ENCODE results near the gene CDH13. TPM values are rescaled to one million over a fixed set of nuclear protein-coding genes. Genes with fewer than 3 reads are reported as not detected.

CDH13 gene
- polyA plus RNA-seq, 1 donor, result 49.6 TPM

DNA sequence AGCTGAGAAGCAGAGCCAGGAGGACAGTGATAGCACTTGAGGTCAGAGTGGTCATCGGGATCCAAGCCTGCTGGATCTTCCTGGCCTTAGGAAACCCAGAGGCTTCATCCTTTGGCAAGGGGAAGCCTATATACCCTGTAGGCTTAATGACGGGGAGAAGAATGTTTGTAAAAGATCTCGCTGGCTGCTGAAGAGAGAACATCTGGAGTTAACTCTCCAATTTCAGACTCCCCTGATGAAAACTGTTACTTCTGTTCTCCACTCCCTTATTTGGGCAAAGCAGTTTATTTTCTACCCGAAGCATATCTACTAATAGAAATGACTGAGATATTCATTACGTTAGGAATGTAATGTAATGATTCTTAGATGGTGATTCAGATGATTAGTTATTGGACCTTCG is 487.0 kb downstream of the CDH13 start:
- DNase-seq (ENCODE audit: low read depth), result no peak

DNA sequence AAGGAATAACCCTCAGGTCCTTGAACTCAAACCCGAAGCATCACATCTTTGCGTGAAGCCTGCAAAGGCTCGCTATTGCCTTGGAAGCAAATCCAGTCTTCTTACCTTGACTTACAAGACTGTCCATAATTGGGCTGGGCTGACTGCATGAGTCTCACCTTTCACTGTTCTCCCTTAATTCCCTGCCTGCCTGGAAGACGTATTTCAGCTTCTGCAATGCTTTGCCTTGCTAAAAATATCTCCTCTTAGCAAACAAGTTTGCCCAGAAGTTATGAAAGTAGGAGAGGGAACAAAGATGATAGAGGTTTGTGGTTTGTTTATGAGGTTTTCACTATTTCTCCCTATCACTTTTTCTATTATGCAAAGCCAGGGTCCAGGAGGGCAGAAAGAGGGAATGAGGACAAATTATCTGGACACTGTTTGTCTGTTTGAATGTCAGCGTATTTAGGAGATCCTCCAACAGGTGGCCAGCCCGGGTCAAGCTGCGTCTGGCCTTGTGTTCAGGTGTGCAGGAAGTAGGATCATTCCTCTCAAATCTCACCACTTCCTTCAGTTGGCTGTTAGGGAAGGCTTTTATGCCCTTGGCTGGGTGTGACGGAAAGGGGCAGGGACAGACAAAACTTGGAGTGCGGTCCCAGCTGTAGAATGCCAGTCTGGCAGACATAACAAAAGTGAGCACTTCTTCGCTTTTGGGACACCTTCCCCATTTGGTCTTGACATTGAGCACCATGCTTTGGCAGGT is 488.9 kb downstream of the CDH13 start:
- no peak for DNase-seq (ENCODE audit: low read depth)

DNA sequence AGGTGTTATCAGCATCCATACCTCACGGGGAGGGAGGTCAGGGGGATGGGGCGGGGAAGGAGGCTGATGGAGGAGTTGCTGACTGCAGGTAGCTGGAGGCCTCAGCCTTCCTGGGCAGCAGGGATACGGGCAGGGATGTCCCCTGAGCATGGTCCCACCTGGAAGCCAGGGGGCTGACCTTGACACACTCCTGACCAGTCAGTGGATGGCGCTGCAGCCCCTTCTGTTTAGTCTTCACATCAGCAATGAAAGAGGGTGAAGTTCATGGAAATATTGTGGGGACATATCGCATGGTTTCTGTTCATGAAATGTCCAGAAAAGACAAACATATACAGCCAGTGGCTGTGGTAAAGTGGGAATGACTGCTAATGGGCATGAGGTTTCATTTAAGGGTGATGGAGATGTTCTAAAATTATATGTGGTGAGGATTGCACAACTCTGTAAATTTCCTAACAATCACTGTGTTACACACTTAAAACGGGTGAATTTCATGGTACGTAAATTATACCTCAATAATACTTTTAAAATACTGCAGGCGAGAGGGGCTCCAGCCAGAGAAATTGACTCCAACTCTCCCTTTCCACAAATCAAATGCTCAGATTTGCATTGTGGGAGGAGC is 489.6 kb downstream of the CDH13 start:
- DNase-seq (ENCODE audit: low read depth), result no peak

DNA sequence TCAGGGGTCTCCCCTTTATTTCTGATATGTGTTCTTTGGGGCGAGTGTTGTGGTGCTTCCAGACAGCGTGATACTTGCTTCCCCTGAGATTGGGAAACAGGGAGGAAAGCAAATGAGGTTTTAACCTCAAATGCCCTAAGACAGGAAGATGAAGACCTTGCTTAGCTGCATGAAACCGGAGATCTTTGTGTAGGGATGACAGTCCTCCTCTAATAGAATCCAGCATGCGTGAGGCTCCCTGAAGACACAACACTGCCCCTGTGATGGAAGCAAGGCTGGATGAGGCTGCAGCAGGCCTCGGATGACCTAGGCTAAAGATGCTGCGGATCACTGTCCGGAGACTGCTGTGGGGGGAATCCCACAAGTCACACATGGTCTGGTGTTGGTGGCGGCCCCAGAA is 491.0 kb downstream of the CDH13 start:
- no peak for DNase-seq (ENCODE audit: low read depth)

DNA sequence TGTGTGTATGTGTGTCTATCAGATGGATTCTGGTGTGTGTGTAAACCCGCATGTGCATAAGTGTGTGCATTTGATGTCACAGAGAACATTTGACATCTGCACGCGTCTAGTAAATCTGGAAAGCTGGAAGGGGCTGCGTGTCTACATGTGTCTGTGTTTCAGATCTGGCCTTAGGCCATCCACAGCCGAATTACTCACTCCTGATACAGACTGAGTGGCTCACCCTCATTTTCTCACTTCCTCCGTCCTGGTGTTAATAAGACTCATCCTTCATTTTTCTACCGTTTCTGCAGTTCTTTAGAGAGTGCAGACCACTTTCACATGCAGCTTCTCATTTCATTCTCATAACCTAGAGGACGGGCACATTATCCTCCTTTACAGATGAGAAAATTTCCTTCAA is 491.6 kb downstream of the CDH13 start:
- no peak for DNase-seq (ENCODE audit: low read depth)

DNA sequence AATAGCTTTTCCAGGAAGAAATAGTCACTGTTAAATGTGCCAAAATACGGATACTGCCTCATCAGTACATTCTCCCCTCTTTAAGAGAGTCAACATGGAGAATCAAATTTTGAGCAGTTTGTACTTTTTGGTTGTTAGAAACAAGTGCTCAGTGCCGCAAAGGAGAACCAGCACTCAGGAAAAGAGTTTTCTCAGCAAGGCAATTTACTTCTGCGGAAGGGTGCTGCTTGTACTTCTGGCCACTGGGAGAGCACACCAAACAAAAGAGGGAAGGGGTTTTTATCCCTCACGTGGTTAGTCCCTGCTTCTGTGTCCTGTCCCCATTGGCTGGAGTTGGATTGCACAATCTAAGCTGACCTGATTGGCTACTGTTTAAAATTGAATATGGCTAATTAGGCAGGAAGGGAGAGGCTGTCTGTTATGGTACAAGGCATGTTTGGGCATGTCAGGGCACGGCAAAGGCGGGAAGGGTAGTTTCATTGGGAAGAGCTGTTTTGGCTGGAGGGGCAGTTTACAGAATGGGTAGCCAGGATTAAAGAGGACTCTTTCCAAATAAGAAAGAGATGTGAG is 499.3 kb downstream of the CDH13 start:
- no peak for DNase-seq (ENCODE audit: low read depth)

DNA sequence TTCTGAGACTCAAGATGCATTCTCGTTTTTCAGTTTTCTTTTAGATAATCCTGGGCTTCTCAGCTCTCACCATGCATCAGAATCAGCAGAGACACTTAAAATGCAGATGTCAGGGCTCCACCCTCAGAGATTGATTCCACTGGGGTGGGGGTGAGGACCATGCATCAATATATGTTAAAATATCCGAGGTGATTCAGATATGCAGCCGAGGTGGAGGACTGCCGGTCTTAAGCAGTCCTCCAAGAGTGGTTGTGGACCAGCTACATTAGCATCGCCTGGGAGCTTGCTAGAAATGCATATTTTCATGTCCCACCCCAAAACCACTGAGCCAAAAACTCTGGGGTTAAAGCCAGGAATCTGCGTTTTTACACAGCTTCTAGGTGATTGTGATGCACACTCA is 501.3 kb downstream of the CDH13 start:
- no peak for DNase-seq (ENCODE audit: low read depth)

DNA sequence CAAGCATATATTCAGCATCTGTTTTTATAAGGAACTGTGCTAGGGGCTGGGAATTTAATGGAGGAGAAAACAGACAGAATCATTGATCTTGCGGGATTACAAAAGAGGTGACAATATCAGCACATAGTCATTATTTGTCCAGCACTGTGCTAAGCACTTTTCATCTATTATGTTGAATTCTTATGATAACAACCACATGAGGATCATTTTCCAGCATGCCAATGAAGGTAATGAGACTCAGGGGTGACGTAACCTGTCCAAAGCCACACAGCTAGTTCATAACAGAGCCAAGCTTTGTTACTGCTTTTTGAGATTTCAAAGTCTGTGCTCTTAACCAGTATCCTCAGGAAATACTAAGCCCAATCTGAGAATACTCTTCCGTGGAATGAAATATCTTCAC is 503.3 kb downstream of the CDH13 start:
- DNase-seq (ENCODE audit: low read depth), result no peak

DNA sequence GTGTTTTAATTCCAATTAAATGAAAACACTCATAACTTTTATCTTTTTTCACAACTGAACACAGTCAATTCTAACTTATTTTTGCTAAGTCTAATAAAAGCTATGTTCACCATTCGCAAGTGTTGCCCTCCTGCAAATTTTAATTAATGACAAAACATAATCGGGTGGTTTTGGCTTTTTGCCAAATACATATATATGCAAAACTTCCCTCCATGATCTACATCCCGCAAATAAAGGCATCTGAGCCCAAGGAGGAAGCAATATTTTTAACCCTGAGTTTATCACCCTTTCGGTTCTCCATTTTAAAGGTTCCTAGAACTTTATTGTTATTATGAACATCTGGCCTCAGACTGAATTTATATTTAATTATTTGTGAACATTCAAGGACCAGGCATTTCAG is 507.9 kb downstream of the CDH13 start:
- DNase-seq (ENCODE audit: low read depth), result no peak

DNA sequence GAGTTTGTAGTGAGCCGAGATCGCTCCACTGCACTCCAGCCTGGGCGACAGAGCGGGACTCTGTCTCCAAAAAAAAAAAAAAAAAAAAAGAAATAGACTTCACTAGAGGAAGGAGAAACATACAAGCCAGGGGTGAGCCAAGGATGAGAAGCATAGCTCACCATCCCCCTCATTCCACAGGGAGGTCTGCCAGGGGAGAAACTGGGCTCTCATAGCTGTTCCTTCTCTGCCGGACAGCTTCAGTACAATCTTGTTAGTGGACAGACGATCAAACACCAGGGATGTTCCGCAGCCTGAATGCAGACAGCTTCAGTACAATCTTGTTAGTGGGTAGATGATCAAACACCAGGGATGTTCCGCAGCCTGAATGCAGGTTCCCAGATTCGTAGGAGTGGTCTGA is 509.6 kb downstream of the CDH13 start:
- DNase-seq (ENCODE audit: low read depth), result no peak

DNA sequence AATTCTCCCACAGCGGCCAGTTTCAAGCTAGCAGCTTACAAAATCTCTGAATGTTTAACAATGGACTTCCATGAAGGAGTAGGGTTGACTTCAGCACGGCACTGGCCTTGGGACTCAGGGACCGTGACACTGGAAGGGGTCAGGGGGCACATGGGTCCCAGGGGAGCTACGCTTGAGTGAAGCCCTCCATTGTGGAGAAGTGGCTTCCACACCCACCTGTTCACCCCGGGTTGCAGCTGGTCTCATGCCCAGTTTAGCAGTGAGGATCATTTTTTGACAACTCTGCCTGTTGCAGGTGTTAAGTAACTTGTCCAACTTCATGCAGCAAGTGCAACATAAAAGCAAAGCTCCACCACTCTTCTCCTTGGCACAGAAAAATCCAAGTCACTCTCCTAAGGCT is 510.2 kb downstream of the CDH13 start:
- no peak for DNase-seq (ENCODE audit: low read depth)

DNA sequence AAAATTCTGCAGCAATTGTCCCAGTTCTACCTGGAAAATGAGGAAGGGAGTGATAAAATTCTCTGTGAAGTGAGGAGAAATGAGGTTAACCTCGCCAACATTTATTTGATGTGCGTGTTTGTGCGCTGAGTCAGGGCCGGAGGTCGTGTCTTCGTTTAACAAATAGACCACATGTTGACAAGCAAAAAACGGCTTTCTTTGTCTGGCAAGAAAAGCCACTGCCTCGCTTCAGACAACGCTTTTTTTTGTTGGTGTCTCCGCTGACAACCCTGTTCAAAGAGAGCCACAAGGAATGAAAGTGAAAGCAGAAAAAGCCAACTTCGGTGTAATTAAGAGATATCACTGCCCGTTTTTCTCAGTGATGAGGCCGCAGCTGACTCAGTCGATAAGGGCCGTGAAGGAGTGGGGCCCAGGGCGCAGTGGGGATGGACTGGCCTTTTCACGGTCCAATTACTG is 510.6 kb downstream of the CDH13 start:
- no peak for DNase-seq (ENCODE audit: low read depth)

DNA sequence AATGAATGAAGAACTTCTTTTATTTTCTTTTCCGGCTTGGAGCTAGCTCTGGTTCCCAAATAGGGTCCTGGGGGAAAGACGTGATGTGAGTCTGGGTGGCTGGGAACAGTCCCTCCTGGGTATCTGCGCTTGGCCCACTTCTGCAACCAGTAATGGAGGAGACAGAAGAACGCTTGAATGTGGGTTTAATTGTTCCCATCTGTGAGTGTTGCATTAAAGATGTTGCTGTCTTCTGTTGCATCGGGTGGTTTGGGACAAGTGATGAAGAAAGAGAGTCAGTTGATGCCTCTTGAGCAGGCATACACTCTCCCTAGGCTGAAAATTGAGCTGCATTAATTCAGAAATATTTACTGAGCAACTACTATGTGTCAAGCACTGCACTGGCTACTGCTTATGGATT is 511.1 kb downstream of the CDH13 start:
- DNase-seq (ENCODE audit: low read depth), result no peak

DNA sequence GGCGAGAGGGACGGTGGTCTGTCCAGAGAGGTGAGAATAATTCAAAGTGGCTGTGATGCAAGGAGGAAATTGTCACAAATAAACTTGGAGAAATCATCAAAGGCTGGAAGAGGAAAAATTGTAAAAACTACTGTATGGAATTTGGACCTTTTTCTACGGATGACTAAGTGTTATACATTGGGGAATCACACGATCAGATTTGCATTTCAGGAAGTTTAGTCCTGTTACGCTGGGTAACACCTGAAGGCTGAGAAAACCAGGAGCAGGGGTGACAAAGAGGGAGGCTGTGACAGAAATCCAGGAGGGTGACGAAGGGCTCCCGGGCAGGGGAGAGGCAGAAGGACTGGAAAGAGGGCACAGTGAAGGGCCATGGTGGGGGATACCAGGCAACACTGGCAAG is 511.7 kb downstream of the CDH13 start:
- no peak for DNase-seq (ENCODE audit: low read depth)

DNA sequence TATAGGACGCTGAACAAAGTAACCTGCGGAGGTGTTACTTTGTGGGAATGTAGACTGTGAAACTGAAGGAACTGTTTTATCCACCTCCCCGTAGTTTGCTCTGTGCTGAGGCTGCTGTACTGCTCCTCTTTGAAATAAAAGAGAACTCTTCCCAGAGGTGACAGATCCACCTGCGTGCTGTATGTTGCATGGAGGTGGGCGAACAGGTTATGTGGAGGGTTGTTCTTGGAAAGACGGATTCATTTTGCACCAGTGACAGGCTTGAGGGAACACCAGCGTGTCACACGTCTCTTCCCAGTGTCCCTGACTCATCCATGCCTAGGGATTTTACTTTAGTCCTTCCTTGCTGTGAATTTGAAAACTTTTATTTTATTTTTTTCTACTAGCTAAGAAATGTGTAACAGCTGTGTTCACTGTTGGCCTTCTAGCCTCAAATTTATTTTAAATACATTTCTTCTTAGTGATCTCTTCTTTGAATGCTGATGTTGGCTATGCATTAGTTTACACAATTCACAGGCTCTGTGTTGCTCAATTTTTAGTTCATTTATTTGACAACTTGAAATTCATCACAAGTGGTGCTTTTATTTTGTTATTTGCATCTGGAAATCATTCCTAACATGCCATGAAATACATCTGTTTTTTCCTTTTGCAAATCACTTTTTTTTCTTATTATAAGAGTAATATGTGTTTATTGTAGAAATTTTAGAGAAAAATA is 512.4 kb downstream of the CDH13 start:
- DNase-seq (ENCODE audit: low read depth), result no peak

DNA sequence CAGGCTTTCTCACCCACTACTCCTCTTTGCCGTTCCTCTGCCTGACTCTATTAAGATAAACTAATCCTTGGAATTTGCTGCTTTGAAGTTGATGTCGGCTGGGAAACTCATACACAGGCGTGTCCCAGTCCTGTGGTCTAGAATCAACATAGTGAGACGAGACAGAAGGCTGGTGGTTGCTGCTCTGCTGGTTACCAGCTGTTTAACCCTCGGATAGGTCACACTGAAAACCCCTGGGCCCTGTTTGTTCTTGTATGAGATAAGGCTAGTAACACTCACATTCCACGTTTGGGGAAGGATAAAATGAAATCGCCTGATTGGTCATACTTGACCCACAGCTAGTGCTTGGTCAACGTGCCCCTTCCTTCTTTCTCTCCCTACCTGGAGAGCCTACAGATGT is 517.0 kb downstream of the CDH13 start:
- no peak for DNase-seq (ENCODE audit: low read depth)

DNA sequence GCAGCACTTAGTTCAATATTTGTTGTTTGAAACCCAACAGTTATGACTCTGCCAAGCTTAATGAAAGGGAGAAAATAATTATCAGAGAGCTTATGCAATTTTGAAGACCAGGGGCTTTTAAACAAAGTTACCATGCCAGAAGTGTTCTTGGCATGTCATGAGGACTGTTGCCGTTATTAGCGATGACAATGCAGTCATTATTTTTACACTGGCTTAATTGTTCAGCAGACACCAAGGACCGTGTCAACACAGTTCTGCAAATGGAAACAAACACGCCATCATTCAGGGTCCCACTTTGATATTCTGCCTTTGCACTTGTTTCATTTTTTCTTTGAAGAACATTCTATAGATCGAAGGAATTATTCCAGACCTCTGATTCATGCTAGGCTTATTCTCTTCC is 518.5 kb downstream of the CDH13 start:
- no peak for DNase-seq (ENCODE audit: low read depth)

DNA sequence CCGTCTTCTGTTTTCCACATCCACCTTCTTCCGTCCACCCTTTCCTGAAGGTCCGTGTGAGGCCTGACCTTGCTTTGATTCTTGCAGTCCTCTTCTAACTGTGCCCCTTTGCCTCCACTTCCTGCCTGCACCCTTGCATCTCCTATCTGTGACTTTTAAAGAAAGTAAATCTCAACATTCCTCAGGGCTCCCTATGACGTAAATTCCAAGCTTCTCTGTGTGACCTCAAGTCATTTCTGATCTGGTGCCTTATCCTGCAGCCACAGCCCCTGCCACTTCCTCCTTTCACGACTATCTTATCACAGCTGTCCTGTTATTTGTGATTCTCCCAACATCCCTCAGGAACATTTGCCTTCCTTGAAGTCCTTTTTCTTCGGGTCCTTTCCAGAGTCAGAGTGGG is 520.5 kb downstream of the CDH13 start:
- no peak for DNase-seq (ENCODE audit: low read depth)

DNA sequence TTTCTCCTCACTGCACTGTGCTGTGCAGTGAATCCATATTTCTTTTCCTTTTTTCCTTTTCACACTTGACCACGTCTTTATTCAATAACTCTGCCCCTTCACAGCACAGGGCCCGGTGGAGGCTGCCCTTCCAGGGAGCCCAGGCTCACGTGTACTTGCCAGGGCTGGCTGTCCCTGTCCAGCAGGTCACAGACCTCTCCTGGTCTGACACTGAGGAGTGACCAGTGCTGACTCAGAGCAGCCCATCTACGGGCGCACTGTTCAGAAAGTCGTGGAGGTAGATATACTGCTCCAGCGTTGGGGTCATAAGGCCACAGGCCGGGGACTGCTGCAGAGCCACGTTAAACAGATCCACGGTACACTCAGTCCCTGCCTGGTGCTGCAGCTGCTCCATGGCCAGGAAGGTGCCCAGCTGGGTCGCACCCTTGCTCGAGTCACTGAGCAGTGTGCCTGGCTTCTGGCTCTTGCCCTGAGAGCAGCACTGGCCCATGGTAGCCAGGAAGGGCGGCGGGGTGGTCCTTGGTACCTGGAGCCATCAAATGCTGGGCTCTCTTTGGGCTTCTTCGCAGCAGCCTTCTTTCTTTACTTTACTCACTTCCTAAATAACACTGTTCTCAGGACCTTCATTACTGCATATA is 531.7 kb downstream of the CDH13 start:
- DNase-seq (ENCODE audit: low read depth), result no peak

DNA sequence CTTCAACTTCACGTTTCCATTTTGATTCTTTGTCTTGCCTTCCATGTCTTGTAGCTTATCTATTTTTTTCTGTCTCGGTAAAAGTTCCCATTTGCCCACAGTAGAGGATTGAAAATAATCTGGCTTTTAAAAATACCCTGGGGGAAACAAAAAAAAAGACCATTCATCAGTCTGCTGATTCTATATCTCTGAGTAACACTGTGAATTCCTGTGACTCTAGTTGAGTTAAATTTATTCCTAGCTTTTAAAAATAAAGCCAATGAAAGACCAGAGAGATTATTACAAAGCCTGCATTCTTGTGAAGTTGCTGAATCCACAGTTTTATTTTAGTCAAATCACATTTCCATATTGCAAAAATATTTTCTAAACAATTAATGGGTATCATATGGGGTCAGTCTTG is 532.3 kb downstream of the CDH13 start:
- no peak for DNase-seq (ENCODE audit: low read depth)

DNA sequence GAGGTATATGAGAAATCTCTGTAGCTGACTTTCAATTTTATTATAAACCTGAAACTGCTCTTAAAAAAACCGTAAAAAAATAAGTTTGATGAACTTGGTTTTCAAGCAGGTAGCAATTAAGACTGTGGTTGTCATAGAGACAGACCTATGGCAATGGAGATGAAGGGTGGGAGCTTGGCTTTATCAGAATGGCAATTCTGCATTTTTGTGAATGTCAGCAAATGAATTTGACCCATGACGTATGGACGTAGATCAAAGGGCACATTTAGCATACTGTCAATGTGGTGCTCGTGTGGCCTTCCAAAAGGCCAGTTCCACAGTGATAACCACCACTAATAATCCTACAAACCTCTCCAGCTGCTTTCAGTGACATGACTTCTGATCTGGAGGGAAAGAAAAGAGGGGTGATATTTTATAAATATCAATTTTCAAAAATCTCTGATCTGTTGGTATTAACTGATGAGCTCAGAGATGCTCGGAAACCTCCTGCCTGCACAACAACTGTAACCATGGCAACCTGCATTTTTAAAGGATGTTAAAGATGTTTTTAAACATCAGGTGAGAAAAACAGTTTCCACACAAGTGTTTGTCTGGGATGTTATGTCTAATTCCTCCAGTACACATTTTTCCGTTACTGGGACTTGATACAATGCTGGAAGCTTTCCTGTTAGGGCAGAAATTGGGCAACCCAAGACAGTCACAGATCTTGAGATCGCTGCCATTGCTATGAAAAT is 533.7 kb downstream of the CDH13 start:
- DNase-seq (ENCODE audit: low read depth), result no peak

DNA sequence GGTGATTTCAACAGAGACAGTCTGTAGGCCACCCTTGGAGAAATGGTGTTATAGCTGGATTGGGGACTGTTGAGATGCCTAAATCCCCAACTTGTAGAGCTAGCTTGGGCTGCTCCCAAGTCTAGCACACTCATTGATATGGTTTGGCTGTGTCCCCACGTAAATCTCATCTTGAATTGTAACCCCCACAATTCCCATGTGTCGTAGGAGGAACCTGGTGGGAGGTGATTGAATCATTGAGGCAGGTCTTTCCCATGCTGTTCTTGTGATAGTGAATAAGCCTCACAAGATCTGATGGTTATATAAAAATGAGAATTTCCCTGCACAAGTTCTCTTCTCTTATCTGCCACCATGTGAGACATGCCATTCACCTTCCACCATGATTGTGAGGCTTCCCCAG is 536.0 kb downstream of the CDH13 start:
- DNase-seq (ENCODE audit: low read depth), result no peak

All from forelimb muscle (tissue), 1 donor.